GM18499 (cell line): ENCODE data around the gene OR51I1.

Source experiments
- ATAC-seq: cut with Tn5 transposase; IDR thresholded peaks from one replicate; pipeline ENCODE4 v1.9.1; 2021; ENCODE audit warnings: moderate number of reproducible peaks; ENCODE audit not compliant: insufficient read depth, unreplicated experiment

Gene OR51I1, protein sequence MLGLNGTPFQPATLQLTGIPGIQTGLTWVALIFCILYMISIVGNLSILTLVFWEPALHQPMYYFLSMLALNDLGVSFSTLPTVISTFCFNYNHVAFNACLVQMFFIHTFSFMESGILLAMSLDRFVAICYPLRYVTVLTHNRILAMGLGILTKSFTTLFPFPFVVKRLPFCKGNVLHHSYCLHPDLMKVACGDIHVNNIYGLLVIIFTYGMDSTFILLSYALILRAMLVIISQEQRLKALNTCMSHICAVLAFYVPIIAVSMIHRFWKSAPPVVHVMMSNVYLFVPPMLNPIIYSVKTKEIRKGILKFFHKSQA

DNA sequence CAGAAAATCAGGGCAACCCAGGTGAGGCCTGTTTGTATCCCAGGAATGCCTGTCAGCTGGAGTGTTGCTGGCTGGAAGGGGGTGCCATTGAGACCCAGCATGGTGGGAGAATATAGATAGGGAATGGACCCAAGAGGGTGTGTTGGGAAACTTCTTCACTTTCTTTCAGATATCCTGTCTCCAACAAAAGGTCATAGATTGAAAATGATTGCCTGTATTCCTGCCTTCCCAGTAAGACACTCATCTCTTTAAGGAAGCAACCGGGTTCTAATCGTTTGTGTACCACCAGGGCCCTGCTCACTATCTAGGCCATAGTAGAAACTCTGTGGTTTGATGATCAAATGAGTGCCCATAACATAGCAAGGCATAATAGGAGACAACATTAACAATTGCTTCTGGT is at the start of gene OR51I1:
Gene OR51I1 (minus strand): TSS at position 101 of the 400 bp plus-strand sequence. CDS start 0 bp downstream, at position 101.
- no peak for ATAC-seq

DNA sequence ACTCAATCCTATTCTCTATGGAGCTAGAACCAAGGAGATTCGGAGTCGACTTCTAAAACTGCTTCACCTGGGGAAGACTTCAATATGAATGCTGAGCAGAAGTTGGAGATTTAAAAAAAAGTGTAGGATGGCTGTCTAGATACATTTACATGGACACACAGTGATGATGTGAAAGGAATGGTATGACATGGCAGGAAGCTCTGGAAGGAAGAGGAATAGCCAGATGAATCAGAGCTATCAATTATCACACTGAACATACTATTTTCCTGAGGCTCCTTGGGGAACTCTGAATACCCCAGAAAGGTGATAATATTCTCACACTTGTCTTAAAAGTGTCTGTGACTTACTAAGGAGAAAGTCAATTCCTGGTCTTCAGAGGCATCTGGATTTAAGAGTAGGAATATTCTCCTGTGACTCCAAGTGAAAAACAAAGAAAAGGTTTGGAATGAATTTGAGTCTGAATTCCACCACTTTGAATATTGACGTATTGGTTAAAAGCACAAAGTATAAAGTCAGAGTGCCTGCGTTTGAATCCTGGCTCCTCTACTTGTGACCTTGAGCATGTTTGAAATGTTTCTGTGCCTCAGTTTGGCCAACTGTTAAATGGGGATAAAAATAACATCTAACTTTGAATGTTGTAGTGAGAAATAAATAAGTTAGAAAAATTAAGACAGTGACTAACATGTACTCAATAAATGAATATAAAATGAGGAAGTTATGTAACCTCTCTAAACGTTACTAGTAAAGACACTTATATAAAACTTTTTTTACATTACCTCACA is 48.5 kb upstream of the OR51I1 start:
- ATAC-seq: no peak

DNA sequence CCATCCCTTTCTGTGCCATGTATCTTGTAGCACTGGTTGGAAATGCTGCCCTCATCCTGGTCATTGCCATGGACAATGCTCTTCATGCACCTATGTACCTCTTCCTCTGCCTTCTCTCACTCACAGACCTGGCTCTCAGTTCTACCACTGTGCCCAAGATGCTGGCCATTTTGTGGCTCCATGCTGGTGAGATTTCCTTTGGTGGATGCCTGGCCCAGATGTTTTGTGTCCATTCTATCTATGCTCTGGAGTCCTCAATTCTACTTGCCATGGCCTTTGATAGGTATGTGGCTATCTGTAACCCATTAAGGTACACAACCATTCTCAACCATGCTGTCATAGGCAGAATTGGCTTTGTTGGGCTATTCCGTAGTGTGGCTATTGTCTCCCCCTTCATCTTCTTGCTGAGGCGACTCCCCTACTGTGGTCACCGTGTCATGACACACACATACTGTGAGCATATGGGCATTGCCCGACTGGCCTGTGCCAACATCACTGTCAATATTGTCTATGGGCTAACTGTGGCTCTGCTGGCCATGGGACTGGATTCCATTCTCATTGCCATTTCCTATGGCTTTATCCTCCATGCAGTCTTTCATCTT is 47.6 kb upstream of the OR51I1 start:
- ATAC-seq: no peak

DNA sequence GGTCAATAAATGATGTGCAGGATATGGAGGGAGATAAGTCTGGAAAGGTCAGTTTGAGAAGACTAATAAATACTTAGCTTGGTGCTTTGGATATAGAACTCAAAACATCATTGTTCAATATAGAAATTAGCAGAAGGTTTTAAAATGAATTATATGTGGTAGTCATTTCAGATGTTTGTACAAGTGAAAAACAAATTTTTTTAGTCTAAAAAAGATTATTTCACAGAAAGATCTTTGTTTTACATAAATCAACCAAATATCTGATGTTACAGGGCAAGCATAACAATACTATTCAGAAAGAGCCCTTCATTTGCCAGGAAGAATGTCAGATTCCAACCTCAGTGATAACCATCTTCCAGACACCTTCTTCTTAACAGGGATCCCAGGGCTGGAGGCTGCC is 47.1 kb upstream of the OR51I1 start, which contains the start of gene OR52D1:
Gene OR52D1 (plus strand): TSS at position 301 of the 400 bp plus-strand sequence. CDS start 22 bp downstream, at position 323.
- no peak for ATAC-seq

DNA sequence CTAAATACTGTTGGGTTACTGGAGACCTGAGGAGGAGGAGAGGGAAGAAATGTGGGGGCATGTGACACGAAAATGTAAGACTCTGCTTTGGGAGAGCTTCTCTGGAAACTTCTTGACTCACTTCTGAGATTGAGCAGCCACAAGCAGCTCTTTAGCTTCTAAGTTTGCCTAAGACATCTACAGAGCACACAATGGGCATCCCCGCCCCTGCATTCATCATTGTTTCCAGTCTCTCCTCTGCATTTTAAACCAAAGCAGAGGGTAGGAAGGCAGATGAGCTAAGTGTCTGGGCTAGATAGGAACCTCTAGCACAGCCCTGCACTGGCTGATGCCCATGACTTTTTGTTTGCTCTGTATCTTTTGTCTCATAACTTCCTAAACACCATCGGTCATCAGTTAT is 45.1 kb upstream of the OR51I1 start:
- ATAC-seq: no peak

DNA sequence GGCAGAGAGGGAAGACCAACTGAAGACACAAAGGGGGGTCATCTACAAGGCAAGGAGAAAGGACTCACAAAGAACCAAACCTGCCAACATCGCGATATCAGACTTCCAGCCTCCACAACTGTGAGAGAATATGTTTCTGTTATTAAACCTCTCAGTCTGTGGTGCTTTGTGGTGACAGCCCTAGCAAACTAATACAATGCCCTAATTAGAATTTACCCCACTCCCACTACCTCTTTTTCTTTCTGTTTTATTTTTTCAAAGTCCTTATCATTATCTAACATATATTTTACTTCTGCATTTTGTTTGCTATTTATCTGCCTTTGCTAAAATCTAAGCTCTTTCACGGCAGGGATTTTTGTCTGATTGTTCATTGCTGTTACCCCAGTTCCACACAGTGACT is 44.7 kb upstream of the OR51I1 start:
- no peak for ATAC-seq

DNA sequence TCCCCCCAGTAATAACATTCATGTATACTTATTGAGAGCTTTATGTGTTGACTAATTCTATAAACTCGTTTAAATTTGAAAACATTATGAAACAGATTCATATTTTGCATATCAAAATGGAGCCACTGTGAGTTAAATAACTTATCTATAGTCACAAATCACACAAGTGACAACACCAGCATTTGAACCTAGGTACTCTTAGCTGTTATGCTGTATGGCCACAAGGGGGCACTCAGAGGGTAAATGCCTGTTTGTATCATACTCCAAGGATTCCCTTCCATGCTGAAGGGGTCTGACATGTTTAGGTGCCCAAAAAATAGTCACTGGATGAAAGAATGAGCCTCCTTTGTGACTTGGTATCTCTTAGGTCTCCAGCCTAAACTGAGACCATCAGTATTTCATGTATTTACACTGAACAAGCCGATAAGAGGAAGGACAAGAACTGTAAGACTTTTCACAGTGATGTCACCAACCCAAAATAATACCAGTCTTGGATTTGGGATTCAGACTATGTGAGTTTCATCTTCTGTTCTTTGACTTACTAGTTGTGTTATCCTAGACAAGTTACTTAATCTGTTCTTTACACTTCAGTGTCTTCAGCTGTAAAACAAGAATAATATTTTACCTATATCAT is 35.0 kb upstream of the OR51I1 start:
- ATAC-seq: no peak

DNA sequence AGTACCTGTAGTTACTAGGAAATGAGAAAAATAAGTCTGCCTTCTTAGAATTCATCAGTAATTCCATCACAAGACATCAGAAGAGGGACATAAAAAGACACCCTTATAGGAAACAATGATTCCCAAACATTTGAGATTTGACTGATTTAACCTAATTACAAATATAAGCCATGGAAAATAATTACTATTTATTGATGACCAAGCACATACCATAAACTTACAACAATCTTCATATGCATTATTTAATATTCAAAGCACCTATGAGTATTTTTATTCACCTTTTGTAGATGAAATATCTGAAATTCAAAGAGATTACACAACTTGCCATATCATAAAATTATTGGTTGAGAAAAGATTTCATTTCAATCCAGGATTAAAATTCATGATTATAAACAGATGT is 32.6 kb upstream of the OR51I1 start:
- no peak for ATAC-seq

DNA sequence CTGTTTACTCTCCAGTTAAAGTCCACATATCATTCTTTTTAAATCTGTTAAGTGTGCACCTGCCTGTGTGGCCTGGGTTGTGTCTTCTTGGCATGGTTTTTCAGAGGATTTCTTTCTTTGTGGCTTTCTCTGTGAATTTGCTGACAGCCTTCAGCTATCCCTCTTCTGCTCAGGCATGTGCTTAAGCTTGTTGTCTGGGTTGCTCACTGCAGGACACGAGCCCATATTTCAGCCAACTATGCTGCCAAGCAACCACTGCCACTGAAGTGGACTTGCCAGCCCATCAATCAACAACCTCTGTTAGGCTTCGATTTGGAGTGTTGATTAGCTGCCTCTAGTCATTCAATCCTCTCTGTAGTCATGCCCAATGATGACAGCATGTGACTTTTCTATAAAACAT is 26.2 kb upstream of the OR51I1 start:
- no peak for ATAC-seq

DNA sequence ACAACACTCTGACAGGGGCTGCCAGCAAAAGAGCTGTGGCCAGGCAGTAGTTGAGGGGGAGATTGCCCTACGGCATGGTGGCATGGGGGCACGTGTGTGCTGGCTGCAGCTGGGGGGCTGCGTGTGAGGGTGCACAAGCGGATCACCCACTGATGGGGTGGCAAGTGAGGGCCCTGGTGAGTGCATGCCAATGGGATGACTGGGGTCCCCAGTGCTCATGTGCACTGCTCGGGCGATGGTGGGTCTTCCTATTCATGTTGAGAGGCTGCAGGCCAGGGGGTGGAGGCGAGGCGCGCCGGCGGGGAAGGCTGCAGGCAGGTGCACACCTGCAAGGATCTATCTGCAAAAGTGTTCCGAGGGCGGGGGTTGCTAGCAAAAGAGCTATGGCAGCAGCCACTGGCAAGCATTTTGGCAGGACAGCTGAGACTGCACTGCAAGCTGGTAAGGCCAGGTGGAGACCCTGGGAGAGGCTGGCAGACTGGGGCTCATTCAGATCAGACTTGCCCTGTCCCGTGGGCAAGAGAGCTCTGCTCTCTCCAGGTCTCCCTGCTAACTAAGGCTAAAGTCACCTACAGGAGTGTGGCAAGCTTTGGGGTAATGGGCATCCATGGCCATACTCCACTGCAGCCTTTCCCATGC is 19.8 kb upstream of the OR51I1 start:
- ATAC-seq: no peak

DNA sequence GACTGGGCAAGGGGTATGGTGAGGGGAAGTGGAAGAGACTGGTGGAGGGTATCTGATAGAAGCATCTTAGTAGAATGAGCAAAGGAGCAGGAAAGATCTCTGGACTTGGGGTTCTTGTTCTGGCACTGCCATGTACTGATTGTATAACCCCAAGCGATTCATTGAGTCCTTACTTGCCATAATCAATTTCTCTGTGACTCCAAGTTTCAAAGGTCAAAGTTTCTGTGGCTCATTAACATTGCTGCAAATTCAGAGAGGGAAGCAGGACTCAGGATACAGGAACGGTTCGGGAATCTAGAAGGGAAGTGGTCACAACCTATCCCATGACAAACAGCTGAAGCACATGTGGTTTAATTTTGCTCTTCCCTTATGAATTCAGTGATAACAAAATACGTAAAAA is 8.1 kb upstream of the OR51I1 start:
- no peak for ATAC-seq

DNA sequence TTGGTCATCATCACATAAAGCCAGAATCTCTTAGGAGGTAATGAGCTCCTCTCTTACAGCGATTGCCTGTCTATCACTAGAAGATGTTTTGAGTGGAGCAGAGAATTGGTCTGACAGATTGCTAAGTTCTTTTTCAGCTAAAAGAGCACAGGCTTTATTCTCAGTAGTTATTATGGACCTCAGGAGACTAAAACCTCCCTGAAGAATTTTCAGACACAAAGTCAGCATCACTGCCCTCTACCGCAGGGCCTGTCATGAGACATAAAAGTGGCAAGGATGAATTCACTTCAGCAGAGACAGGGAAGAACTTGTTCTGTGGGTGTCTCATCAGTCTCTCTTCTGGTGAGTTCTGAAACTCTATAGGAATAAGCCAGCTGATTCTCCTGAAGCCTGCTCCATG is 7.7 kb upstream of the OR51I1 start, which contains the start of gene OR51I2:
Gene OR51I2 (plus strand): TSS at position 301 of the 400 bp plus-strand sequence. CDS start 4,166 bp downstream, outside the sequence.
- no peak for ATAC-seq

DNA sequence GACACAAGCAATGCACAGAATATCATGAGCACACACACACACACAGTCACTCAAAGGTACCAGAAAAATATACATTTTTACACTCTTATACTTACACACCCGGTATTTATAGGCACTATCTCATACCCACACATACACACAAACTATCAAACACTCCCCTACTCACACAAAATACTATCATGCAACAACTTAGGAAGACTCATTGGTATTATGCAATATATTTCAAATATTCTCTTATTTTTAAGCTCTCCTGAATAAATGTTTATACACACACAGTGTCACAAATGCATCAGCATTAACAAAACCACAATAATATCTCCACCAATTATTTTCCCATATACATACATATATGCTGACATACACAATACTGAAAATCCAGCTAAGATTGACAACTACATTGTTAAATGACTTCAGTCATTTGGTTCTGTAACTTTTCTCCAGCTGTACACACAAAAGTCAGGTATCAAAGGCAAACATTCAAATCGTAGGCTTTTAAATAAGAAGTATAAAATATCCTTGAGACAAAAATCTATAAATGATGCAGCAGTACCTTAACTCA is 2.6 kb upstream of the OR51I1 start:
- no peak for ATAC-seq

DNA sequence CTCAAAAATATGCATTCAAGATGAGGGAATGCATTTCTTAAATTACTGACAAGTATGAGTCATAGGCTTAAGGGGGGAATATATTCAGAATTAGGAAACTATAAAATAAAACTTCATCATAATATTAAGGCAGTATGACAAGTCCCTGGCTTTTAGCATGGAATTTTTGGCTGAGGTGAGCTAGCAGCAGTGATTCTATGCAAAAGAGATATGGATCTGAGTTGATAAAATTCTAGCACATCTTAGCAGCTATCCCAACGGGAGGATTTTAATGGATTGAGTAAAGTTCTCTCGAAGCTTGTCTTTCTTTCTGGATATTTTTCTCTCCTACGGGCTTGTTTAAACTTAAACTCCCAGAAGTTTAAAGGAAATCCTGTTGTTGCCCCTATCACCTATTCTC is 18.2 kb downstream of the OR51I1 start:
- no peak for ATAC-seq

DNA sequence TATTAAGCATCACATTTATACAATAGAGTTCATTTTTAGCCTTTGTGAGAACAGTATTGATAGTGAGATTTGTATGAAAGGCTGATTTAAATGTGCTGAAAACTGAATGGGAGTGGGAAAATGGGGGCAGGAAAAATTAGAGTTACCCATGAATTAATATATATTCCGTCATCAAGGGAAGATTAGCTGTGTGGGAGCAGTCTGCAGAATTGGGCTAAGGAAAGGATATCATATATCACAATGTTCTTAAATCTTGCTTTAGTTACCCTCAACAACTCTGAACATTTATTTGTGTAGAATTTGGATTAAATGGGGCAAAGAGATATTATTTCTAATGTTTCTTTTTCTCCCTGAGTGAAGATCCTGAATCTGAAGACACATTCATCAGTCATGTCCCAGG is 19.5 kb downstream of the OR51I1 start, which contains the start of gene OR51Q1:
Gene OR51Q1 (plus strand): TSS at position 301 of the 400 bp plus-strand sequence. CDS start 90 bp downstream, at position 391.
- no peak for ATAC-seq

DNA sequence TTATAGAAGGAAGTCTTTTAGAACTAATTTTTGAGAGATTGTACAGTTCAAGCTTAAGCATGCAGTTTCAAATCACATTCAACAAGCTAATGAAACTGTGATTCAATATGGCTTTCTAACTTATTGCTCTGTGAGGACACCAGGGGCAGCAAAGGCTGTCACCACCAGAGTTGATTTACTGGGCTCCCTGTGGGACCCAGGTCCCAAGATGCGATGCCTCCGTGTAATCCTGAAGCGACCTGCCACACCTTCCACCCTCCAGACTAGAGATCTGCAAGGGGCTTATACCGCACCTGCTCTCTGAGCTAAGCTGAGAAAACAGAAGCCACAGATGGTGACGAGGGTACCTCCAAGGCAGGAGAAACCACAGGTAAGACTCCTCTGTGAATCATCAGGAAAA is 20.3 kb downstream of the OR51I1 start:
- ATAC-seq: no peak

DNA sequence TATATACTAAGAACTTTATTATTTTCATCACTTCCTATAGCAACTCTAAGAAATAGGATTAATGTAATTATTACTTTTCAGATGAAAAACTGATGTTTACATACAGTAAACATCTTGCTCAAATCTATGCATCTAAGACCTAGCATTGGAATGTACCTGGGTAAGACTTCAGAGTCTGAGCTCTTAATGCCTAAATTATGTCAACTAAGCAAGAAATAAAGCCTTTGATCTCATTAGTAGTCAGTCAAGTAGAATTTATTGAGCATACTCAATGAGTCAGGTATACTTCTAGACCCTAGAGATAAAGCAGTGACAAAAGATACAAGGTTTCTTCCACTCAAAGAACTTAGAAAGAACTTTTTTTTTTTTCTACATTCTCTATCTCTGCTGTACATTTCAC is 36.1 kb downstream of the OR51I1 start:
- no peak for ATAC-seq

DNA sequence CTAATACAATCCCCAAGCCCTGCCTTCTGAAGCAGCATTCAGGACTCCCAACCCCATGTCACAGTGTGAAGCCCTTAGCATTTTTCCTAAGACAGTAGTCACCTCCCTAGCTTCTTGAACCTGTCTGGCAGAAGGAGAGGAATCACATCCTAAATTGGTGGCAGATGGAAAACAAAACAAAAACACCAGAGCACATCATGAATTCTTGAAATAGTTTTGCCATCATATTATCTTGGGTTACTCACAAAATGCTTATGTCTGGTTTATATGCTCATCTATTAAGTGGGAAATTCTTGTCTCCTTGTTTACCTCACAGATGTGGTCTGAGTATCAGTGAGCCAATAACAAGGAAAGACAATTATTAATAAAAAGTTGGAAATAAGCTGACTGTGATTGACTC is 42.4 kb downstream of the OR51I1 start:
- ATAC-seq: no peak

DNA sequence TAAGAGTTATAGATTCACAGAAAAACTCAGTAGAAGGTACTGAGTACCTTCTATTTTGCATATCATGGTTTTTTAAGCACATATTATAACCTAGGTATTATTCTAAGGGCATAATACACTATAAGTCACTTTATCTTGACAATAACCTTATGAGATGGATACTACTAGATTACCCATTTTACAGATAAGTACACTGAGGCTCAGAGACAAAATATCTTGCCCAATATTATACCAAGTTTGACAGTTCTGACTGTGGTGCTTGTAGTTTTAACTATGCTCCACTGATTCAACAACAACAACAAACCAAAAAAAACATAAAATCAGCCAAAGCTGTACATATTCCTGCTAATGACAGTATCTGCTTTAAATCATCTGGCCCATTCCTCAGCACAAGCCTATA is 47.2 kb downstream of the OR51I1 start:
- ATAC-seq: no peak
